ENCODE results near the gene TNFSF13. TPM values are rescaled to one million over a fixed set of nuclear protein-coding genes. Genes with fewer than 3 reads are reported as not detected.
"Not testable (repeated sequence)": the region's sequence is repeated elsewhere in the genome, so short reads cannot be mapped to it uniquely, and the experiment has no call there.

TNFSF13 gene
- total and polyA plus RNA-seq, 4 donors, result 17.7 to 28.6 (median 26.1) TPM

GRCh38 chr17:7589891-7590691, 31.5 kb downstream of the TNFSF13 start, which contains the start of gene SOX15:
Gene SOX15, minus strand, starts transcription at chr17:7590094. Its CDS starts 418 bp downstream, at chr17:7589676.
- ATAC-seq (ENCODE audit: low FRiP score) (no peak), DNase-seq (no peak)
- 59 to 62% methylated on average over 24 of the region's 24 CpGs for WGBS, 2 donors
- H3K36me3 ChIP-seq (ENCODE audit: control insufficient read depth in 1 of 2, insufficient read depth in 2 of 2, low read length in 1 of 2), result peaks cover 11 to 16% of the 10 kb centered on the region in 2 donors
- no peaks in the 10 kb centered on the region for H3K9me3 ChIP-seq (ENCODE audit: control insufficient read depth, low read length)
- intact Hi-C loops (cut with DNase I), result loop anchor here (2.0 to 5.0 kb wide), 3 partner anchors 67 to 78 kb away; no protein-coding TSS in a partner anchor
- peak within 1 kb of the TSS in 1 of 2 donors; percentile 14 for H3K4me3 ChIP-seq (ENCODE audit: low read length in 2 of 2)
- no peak within 1 kb of the TSS for H3K27ac ChIP-seq (ENCODE audit: low read depth in 1 of 2, low read length in 2 of 2)
- H3K27me3 ChIP-seq (ENCODE audit: control insufficient read depth in 1 of 2, insufficient read depth in 2 of 2, low read length in 1 of 2), result no peaks in the 10 kb centered on the region
- no peaks in the 10 kb centered on the region for H3K4me1 ChIP-seq (ENCODE audit: control insufficient read depth in 1 of 2, insufficient read depth in 2 of 2, low read length in 2 of 2)

DNA sequence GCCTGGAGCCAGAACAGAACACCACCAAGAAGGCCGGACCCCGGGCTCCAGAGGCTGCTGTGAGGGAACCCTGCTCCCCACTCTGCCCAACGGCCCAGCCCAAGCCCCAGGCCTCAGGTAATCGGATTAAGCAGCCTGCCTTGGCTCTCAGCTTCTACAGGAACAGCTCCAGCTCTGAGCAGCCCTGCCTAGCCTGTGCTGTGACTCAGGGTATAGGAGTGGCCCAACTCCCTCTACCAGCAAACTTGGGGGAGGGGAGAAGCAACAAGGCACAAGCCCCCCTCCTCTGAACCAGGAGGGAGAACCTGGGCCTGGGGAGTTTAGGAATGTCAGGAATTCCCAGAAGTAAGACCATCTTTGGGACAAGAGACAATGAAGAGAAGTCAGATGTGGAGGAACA, 32.2 kb downstream of the TNFSF13 start:
- peaks cover 11 to 21% of the 10 kb centered on the region in 2 donors for H3K36me3 ChIP-seq (ENCODE audit: control insufficient read depth in 1 of 2, insufficient read depth in 2 of 2, low read length in 1 of 2)
- no peak overlapping the region for H3K27ac ChIP-seq (ENCODE audit: low read depth in 1 of 2, low read length in 2 of 2)
- H3K4me3 ChIP-seq (ENCODE audit: low read length in 2 of 2), result no peak overlapping the region
- 66 to 72% methylated on average over 4 of the region's 4 CpGs for WGBS, 2 donors
- H3K27me3 ChIP-seq (ENCODE audit: control insufficient read depth in 1 of 2, insufficient read depth in 2 of 2, low read length in 1 of 2), result no peaks in the 10 kb centered on the region
- H3K9me3 ChIP-seq (ENCODE audit: control insufficient read depth, low read length), result no peaks in the 10 kb centered on the region
- DNase-seq (no peak), ATAC-seq (ENCODE audit: low FRiP score) (no peak)
- intact Hi-C loops (cut with DNase I), result loop anchor here in 1 of 2 donors (2.0 kb wide), 1 partner anchor 78 kb away; no protein-coding TSS in a partner anchor
- no peaks in the 10 kb centered on the region for H3K4me1 ChIP-seq (ENCODE audit: control insufficient read depth in 1 of 2, insufficient read depth in 2 of 2, low read length in 2 of 2)

- H3K27me3 ChIP-seq (ENCODE audit: control insufficient read depth in 1 of 2, insufficient read depth in 2 of 2, low read length in 1 of 2), result no peaks in the 10 kb centered on the region
- no peak overlapping the region for H3K27ac ChIP-seq (ENCODE audit: low read depth in 1 of 2, low read length in 2 of 2)
- WGBS, 2 donors, result 83 to 86% methylated on average over 5 of the region's 5 CpGs
- no peaks in the 10 kb centered on the region for H3K9me3 ChIP-seq (ENCODE audit: control insufficient read depth, low read length)
- no peaks in the 10 kb centered on the region for H3K4me1 ChIP-seq (ENCODE audit: control insufficient read depth in 1 of 2, insufficient read depth in 2 of 2, low read length in 2 of 2)
- peaks cover 11 to 22% of the 10 kb centered on the region in 2 donors for H3K36me3 ChIP-seq (ENCODE audit: control insufficient read depth in 1 of 2, insufficient read depth in 2 of 2, low read length in 1 of 2)
- H3K4me3 ChIP-seq (ENCODE audit: low read length in 2 of 2), result no peak overlapping the region
- intact Hi-C loops (cut with DNase I), result loop anchor here in 1 of 2 donors (2.0 kb wide), 1 partner anchor 79 kb away; no protein-coding TSS in a partner anchor
- ATAC-seq (ENCODE audit: low FRiP score), result no peak
- DNase-seq, result no peak
These were observed 33.0 kb downstream of the TNFSF13 start for GRCh38 chr17:7591596-7591995.

DNA sequence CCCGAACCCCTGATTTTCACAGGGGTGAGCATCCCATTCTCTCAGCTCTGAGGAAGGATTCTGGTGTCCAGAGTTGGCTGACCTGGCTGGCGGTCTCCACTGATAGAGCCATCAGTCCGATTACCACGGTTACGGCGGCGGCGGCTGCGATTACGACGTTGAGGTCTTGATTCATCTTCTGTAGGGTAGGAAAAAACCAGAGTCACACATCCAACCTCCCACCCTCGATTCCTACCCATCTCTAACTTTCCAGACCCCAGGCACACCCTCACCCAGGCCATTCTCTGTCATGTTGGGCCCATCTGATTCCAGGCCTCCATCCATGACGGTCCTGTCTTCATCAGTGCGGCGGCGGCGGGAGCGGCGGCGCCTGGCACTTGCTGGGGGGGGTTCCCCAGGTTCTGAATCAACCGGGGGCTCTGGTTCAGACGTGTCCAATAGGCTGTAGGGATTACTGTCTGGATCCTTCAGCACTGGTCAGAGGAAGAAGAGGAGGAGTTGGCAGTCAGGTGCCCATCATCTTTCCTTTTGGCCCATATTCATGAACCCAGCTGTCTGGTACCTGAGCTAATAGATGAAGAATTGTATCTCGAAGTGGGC, 34.0 kb downstream of the TNFSF13 start:
- Histone ChIP-seq H3K4me3 (ENCODE audit: low read length in 2 of 2) (no peak overlapping the region), H3K4me1 (ENCODE audit: control insufficient read depth in 1 of 2, insufficient read depth in 2 of 2, low read length in 2 of 2) (no peaks in the 10 kb centered on the region), H3K36me3 (ENCODE audit: control insufficient read depth in 1 of 2, insufficient read depth in 2 of 2, low read length in 1 of 2) (peaks cover 11 to 22% of the 10 kb centered on the region in 2 donors), H3K27me3 (ENCODE audit: control insufficient read depth in 1 of 2, insufficient read depth in 2 of 2, low read length in 1 of 2) (no peaks in the 10 kb centered on the region), H3K27ac (ENCODE audit: low read depth in 1 of 2, low read length in 2 of 2) (no peak overlapping the region), H3K9me3 (ENCODE audit: control insufficient read depth, low read length) (no peaks in the 10 kb centered on the region)
- ATAC-seq (ENCODE audit: low FRiP score) (no peak), DNase-seq (no peak)
- intact Hi-C loops (cut with DNase I), result no loop called here
- 89 to 92% methylated on average over 23 of the region's 23 CpGs for WGBS, 2 donors

GRCh38 chr17:7593296-7593695, 34.7 kb downstream of the TNFSF13 start:
- no peak overlapping the region for H3K4me3 ChIP-seq (ENCODE audit: low read length in 2 of 2)
- no peak overlapping the region for H3K27ac ChIP-seq (ENCODE audit: low read depth in 1 of 2, low read length in 2 of 2)
- no peak for ATAC-seq (ENCODE audit: low FRiP score)
- H3K36me3 ChIP-seq (ENCODE audit: control insufficient read depth in 1 of 2, insufficient read depth in 2 of 2, low read length in 1 of 2), result peaks cover 11 to 22% of the 10 kb centered on the region in 2 donors
- no peak for DNase-seq
- no peaks in the 10 kb centered on the region for H3K27me3 ChIP-seq (ENCODE audit: control insufficient read depth in 1 of 2, insufficient read depth in 2 of 2, low read length in 1 of 2)
- no peaks in the 10 kb centered on the region for H3K9me3 ChIP-seq (ENCODE audit: control insufficient read depth, low read length)
- 81% methylated on average over 12 of the region's 12 CpGs for WGBS, 2 donors
- no peaks in the 10 kb centered on the region for H3K4me1 ChIP-seq (ENCODE audit: control insufficient read depth in 1 of 2, insufficient read depth in 2 of 2, low read length in 2 of 2)
- intact Hi-C loops (cut with DNase I), result no loop called here

DNA sequence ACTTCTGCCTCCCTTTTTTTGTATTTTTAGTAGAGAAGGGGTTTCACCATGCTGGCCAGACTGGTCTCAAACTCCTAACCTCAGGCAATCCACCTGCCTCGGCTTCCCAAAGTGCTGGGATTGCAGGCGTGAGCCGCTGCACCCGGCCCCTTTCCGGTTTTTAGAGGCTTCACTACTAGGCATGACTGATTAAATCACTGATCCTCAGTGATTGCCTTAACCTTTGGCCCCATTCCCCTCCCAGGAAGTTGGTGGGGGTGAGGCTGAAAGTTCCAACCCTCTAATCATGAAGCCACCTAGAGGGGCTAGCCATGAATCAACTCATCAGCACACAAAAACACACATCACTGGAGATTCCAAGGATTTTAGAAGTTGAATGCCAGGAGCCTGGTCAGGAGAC, 39.0 kb downstream of the TNFSF13 start:
- 76 to 79% methylated on average over 5 of the region's 5 CpGs for WGBS, 2 donors
- H3K9me3 ChIP-seq (ENCODE audit: control insufficient read depth, low read length); H3K4me3 ChIP-seq (ENCODE audit: low read length in 2 of 2); ATAC-seq (ENCODE audit: low FRiP score); H3K4me1 ChIP-seq (ENCODE audit: control insufficient read depth in 1 of 2, insufficient read depth in 2 of 2, low read length in 2 of 2); H3K27ac ChIP-seq (ENCODE audit: low read depth in 1 of 2, low read length in 2 of 2); intact Hi-C loops (cut with DNase I); DNase-seq; H3K27me3 ChIP-seq (ENCODE audit: control insufficient read depth in 1 of 2, insufficient read depth in 2 of 2, low read length in 1 of 2): not testable (repeated sequence)
- peaks cover 11 to 22% of the 10 kb centered on the region in 2 donors for H3K36me3 ChIP-seq (ENCODE audit: control insufficient read depth in 1 of 2, insufficient read depth in 2 of 2, low read length in 1 of 2)

GRCh38 chr17:7606280-7606679, 47.7 kb downstream of the TNFSF13 start:
- intact Hi-C loops (cut with DNase I), result no loop called here
- no peaks in the 10 kb centered on the region for H3K4me1 ChIP-seq (ENCODE audit: control insufficient read depth in 1 of 2, insufficient read depth in 2 of 2, low read length in 2 of 2)
- 87% methylated on average over 4 of the region's 4 CpGs for WGBS, 2 donors
- no peak overlapping the region for H3K4me3 ChIP-seq (ENCODE audit: low read length in 2 of 2)
- DNase-seq, result peak in 1 of 2 donors; percentile 2
- no peak overlapping the region for H3K27ac ChIP-seq (ENCODE audit: low read depth in 1 of 2, low read length in 2 of 2)
- no peaks in the 10 kb centered on the region for H3K27me3 ChIP-seq (ENCODE audit: control insufficient read depth in 1 of 2, insufficient read depth in 2 of 2, low read length in 1 of 2)
- H3K36me3 ChIP-seq (ENCODE audit: control insufficient read depth in 1 of 2, insufficient read depth in 2 of 2, low read length in 1 of 2), result peaks cover 7 to 10% of the 10 kb centered on the region in 2 donors
- no peaks in the 10 kb centered on the region for H3K9me3 ChIP-seq (ENCODE audit: control insufficient read depth, low read length)
- no peak for ATAC-seq (ENCODE audit: low FRiP score)

- no peak for DNase-seq
- WGBS, 2 donors, result 95 to 98% methylated on average over 2 of the region's 2 CpGs
- no peaks in the 10 kb centered on the region for H3K27me3 ChIP-seq (ENCODE audit: control insufficient read depth in 1 of 2, insufficient read depth in 2 of 2, low read length in 1 of 2)
- H3K9me3 ChIP-seq (ENCODE audit: control insufficient read depth, low read length), result no peaks in the 10 kb centered on the region
- no peak overlapping the region for H3K4me3 ChIP-seq (ENCODE audit: low read length in 2 of 2)
- peaks cover 2 to 9% of the 10 kb centered on the region in 2 donors for H3K4me1 ChIP-seq (ENCODE audit: control insufficient read depth in 1 of 2, insufficient read depth in 2 of 2, low read length in 2 of 2)
- H3K27ac ChIP-seq (ENCODE audit: low read depth in 1 of 2, low read length in 2 of 2), result no peak overlapping the region
- intact Hi-C loops (cut with DNase I), result no loop called here
- no peak for ATAC-seq (ENCODE audit: low FRiP score)
- peaks cover 0 to 3% of the 10 kb centered on the region in 2 donors for H3K36me3 ChIP-seq (ENCODE audit: control insufficient read depth in 1 of 2, insufficient read depth in 2 of 2, low read length in 1 of 2)
These were observed 52.1 kb downstream of the TNFSF13 start for GRCh38 chr17:7610641-7611040.
